Fibroblast of pulmonary artery (primary cell): Measurements from ENCODE around the gene RAD1.

Experiments used
- DNase-seq: peaks from one replicate; pipeline ENCODE4 v3.0.0-alpha.2; 2010; ENCODE audit warnings: low read depth
- H3K4me3 ChIP-seq: replicated peaks from 2 replicates; pipeline ENCODE4 v1.5.1; 2011; ENCODE audit warnings: low read depth, mild to moderate bottlenecking, control low read depth, low read length, moderate library complexity
- CTCF ChIP-seq: IDR thresholded peaks from 2 replicates; pipeline ENCODE4 v1.5.1; 2011; ENCODE audit warnings: mild to moderate bottlenecking, control low read depth, low read length, inconsistent platforms; ENCODE audit errors: missing control alignments

Gene RAD1

GRCh38 chr5:34891981-34892380 is 23.3 kb downstream of the RAD1 start:
- no peak overlapping the region for H3K4me3 ChIP-seq
- DNase-seq, result peak; percentile 74
- no peak for TF ChIP-seq CTCF

GRCh38 chr5:34889394-34889793 is 25.9 kb downstream of the RAD1 start:
- DNase-seq, result no peak
- H3K4me3 ChIP-seq, result no peak overlapping the region
- TF ChIP-seq CTCF, result no peak

- H3K4me3 ChIP-seq, result no peak overlapping the region
- DNase-seq, result no peak
- TF ChIP-seq CTCF, result no peak
Observed at GRCh38 chr5:34886392-34887119, 28.7 kb downstream of the RAD1 start.

- TF ChIP-seq CTCF, result no peak
- DNase-seq, result no peak
- H3K4me3 ChIP-seq, result no peak overlapping the region
Observed at GRCh38 chr5:34881246-34881645, 34.1 kb downstream of the RAD1 start.

- no peak overlapping the region for H3K4me3 ChIP-seq
- DNase-seq, result no peak
- no peak for TF ChIP-seq CTCF
Observed at GRCh38 chr5:34876275-34876674, 39.0 kb downstream of the RAD1 start.

- DNase-seq, result no peak
- TF ChIP-seq CTCF, result no peak
- H3K4me3 ChIP-seq, result no peak overlapping the region
Observed at GRCh38 chr5:34870382-34870781, 44.9 kb downstream of the RAD1 start.

GRCh38 chr5:34869256-34869655 is 46.0 kb downstream of the RAD1 start:
- TF ChIP-seq CTCF, result no peak
- no peak for DNase-seq
- no peak overlapping the region for H3K4me3 ChIP-seq
